ENCODE data around the gene KIAA0513. TPM values are rescaled to one million over a fixed set of nuclear protein-coding genes. Genes with fewer than 3 reads are reported as not detected.

KIAA0513 gene
- total RNA-seq, 1 experiment from 2014 or later = 8.7 TPM

- ATAC-seq = no peak
- H3K4me1 ChIP-seq (ENCODE audit: control insufficient read depth, insufficient read depth, low read length) = no peaks in the 10 kb centered on the region
- ChIA-PET CTCF (no interaction called here), POLR2A (no interaction called here)
- no peak overlapping the region for H3K4me3 ChIP-seq (ENCODE audit: low read depth in 2 of 2, low read length in 2 of 2)
- no peaks in the 10 kb centered on the region for H3K27me3 ChIP-seq (ENCODE audit: control insufficient read depth, insufficient read depth, low read length)
- intact Hi-C loops (cut with micrococcal nuclease; ENCODE audit: unreplicated experiment) (no loop called here), in situ Hi-C loops (cut with HindIII; ENCODE audit: low pct_unique_long_range_greater_than_20kb, low sequenced_read_pairs) (no loop called here)
- no peak overlapping the region for H3K27ac ChIP-seq (ENCODE audit: low read length)
- H3K36me3 ChIP-seq (ENCODE audit: control insufficient read depth, insufficient read depth, low read length) = no peaks in the 10 kb centered on the region
- no TSS peak for BruUV-seq (replicated peaks)
- DNase-seq (ENCODE audit: low read depth, low spot score) = no peak
- no peak for TF ChIP-seq SIN3A (IDR thresholded peaks at IDR 0.05; ENCODE audit: borderline replicate concordance, insufficient read depth, low read depth, low read length)
- TF ChIP-seq POLR2AphosphoS5 (IDR thresholded peaks at IDR 0.05; ENCODE audit: low read depth, low read length) = no peak
- TF ChIP-seq REST (IDR thresholded peaks at IDR 0.05; ENCODE audit: insufficient read depth in 1 of 2, low read depth in 2 of 2, low read length in 1 of 2) = no peak
- TF ChIP-seq CTCF (IDR thresholded peaks at IDR 0.05) = no peak
- no peak for TF ChIP-seq TCF7L2 (IDR thresholded peaks at IDR 0.05; ENCODE audit: low read depth, low read length)
- no peaks in the 10 kb centered on the region for H3K9me3 ChIP-seq (ENCODE audit: control insufficient read depth, insufficient read depth, low read depth, low read length)
Observed at GRCh38 chr16:85040685-85041084, 13.1 kb downstream of the KIAA0513 start.

GRCh38 chr16:85041219-85042166 is 13.9 kb downstream of the KIAA0513 start:
- Histone ChIP-seq H3K4me1 (ENCODE audit: control insufficient read depth, insufficient read depth, low read length) (no peaks in the 10 kb centered on the region), H3K27me3 (ENCODE audit: control insufficient read depth, insufficient read depth, low read length) (no peaks in the 10 kb centered on the region), H3K4me3 (ENCODE audit: low read depth in 2 of 2, low read length in 2 of 2) (no peak overlapping the region), H3K27ac (ENCODE audit: low read length) (no peak overlapping the region), H3K9me3 (ENCODE audit: control insufficient read depth, insufficient read depth, low read depth, low read length) (no peaks in the 10 kb centered on the region), H3K36me3 (ENCODE audit: control insufficient read depth, insufficient read depth, low read length) (no peaks in the 10 kb centered on the region)
- ChIA-PET POLR2A (interaction anchor here (0.6 kb wide), 1 partner anchor 81 kb away, joined by 13 read pairs; no protein-coding TSS in a partner anchor), CTCF (no interaction called here)
- BruUV-seq (replicated peaks) = no TSS peak
- in situ Hi-C loops (cut with HindIII; ENCODE audit: low pct_unique_long_range_greater_than_20kb, low sequenced_read_pairs) = no loop called here
- TF ChIP-seq SIN3A (IDR thresholded peaks at IDR 0.05; ENCODE audit: borderline replicate concordance, insufficient read depth, low read depth, low read length) (no peak), TCF7L2 (IDR thresholded peaks at IDR 0.05; ENCODE audit: low read depth, low read length) (no peak), POLR2AphosphoS5 (IDR thresholded peaks at IDR 0.05; ENCODE audit: low read depth, low read length) (no peak), REST (IDR thresholded peaks at IDR 0.05; ENCODE audit: insufficient read depth in 1 of 2, low read depth in 2 of 2, low read length in 1 of 2) (no peak), CTCF (IDR thresholded peaks at IDR 0.05) (no peak)
- DNase-seq (ENCODE audit: low read depth, low spot score) (no peak), ATAC-seq (no peak)
- intact Hi-C loops (cut with micrococcal nuclease; ENCODE audit: unreplicated experiment) = no loop called here
